Muscle layer of duodenum (tissue), 2 donors: ENCODE measurements around the gene ICE1.
A peak's percentile ranks its signal among the peaks of the same experiment; 100 is the strongest.
"Not testable (repeated sequence)": the region's sequence is repeated elsewhere in the genome, so short reads cannot be mapped to it uniquely, and the experiment has no call there.

Experiments
- H3K27ac ChIP-seq: one replicate; pipeline ENCODE4 v1.7.0; 2013; ENCODE audit warnings: mild to moderate bottlenecking, low read length
- H3K27me3 ChIP-seq: one replicate; pipeline ENCODE4 v1.7.0; 2013; ENCODE audit warnings: low read depth, mild to moderate bottlenecking, control low read depth, low read length
- H3K36me3 ChIP-seq, 2 donors: one replicate each; pipeline ENCODE4 v1.7.0; 2013; ENCODE audit warnings: low read length in 2 of 2, control low read depth in 1 of 2, mild to moderate bottlenecking in 1 of 2; ENCODE audit not compliant: insufficient read depth in 2 of 2, control insufficient read depth in 1 of 2
- H3K4me1 ChIP-seq, 2 donors: one replicate each; pipeline ENCODE4 v1.7.0; 2013; ENCODE audit warnings: low read length in 2 of 2, mild to moderate bottlenecking in 2 of 2, control low read depth in 1 of 2, moderate library complexity in 1 of 2; ENCODE audit not compliant: insufficient read depth in 2 of 2, control insufficient read depth in 1 of 2
- H3K4me3 ChIP-seq, 2 donors: one replicate each; pipeline ENCODE4 v1.7.0; 2013; ENCODE audit warnings: low read length in 2 of 2, low read depth in 1 of 2, mild to moderate bottlenecking in 1 of 2
- H3K9me3 ChIP-seq, 2 donors: one replicate each; pipeline ENCODE4 v1.7.0; 2013; ENCODE audit warnings: low read length in 2 of 2, control low read depth in 1 of 2, mild to moderate bottlenecking in 1 of 2; ENCODE audit not compliant: control insufficient read depth in 1 of 2
- donor health status: healthy.

ICE1 gene

GRCh38 chr5:5405441-5405840, 17.0 kb upstream of the ICE1 start:
- H3K27ac ChIP-seq = no peak overlapping the region
- no peak overlapping the region for H3K4me3 ChIP-seq
- no peaks in the 10 kb centered on the region for H3K27me3 ChIP-seq
- no peaks in the 10 kb centered on the region for H3K36me3 ChIP-seq
- no peaks in the 10 kb centered on the region for H3K4me1 ChIP-seq
- no peaks in the 10 kb centered on the region for H3K9me3 ChIP-seq

GRCh38 chr5:5407924-5408323, 14.6 kb upstream of the ICE1 start:
- no peak overlapping the region for H3K27ac ChIP-seq
- no peaks in the 10 kb centered on the region for H3K36me3 ChIP-seq
- no peaks in the 10 kb centered on the region for H3K27me3 ChIP-seq
- no peak overlapping the region for H3K4me3 ChIP-seq
- no peaks in the 10 kb centered on the region for H3K9me3 ChIP-seq
- no peaks in the 10 kb centered on the region for H3K4me1 ChIP-seq

- Histone ChIP-seq H3K27ac (no peak overlapping the region), H3K4me3 (no peak overlapping the region), H3K36me3 (no peaks in the 10 kb centered on the region), H3K9me3 (no peaks in the 10 kb centered on the region), H3K4me1 (no peaks in the 10 kb centered on the region), H3K27me3 (no peaks in the 10 kb centered on the region)
Observed at GRCh38 chr5:5409151-5409810, 13.2 kb upstream of the ICE1 start.

- H3K27ac ChIP-seq, H3K4me3 ChIP-seq, H3K27me3 ChIP-seq, H3K9me3 ChIP-seq, H3K4me1 ChIP-seq, H3K36me3 ChIP-seq: not testable (repeated sequence)
Observed at GRCh38 chr5:5413856-5414255, 8.6 kb upstream of the ICE1 start.

- no peak overlapping the region for H3K27ac ChIP-seq
- H3K36me3 ChIP-seq = no peaks in the 10 kb centered on the region
Observed at GRCh38 chr5:5414999-5415398, 7.5 kb upstream of the ICE1 start.

GRCh38 chr5:5416733-5417132, 5.7 kb upstream of the ICE1 start:
- no peaks in the 10 kb centered on the region for H3K36me3 ChIP-seq
- no peaks in the 10 kb centered on the region for H3K9me3 ChIP-seq
- no peak overlapping the region for H3K27ac ChIP-seq
- no peak overlapping the region for H3K4me3 ChIP-seq
- H3K4me1 ChIP-seq = peaks cover 0 to 4% of the 10 kb centered on the region in 2 donors
- H3K27me3 ChIP-seq = no peaks in the 10 kb centered on the region

More at GRCh38 chr5:5414999-5415398, 7.5 kb upstream of the ICE1 start:
- Histone ChIP-seq H3K9me3 (no peaks in the 10 kb centered on the region), H3K4me3 (no peak overlapping the region), H3K4me1 (no peaks in the 10 kb centered on the region), H3K27me3 (no peaks in the 10 kb centered on the region)

GRCh38 chr5:5418006-5418405, 4.5 kb upstream of the ICE1 start:
- Histone ChIP-seq H3K4me3 (no peak overlapping the region), H3K36me3 (peaks cover 0 to 8% of the 10 kb centered on the region in 2 donors), H3K9me3 (no peaks in the 10 kb centered on the region), H3K4me1 (peaks cover 0 to 4% of the 10 kb centered on the region in 2 donors), H3K27me3 (no peaks in the 10 kb centered on the region), H3K27ac (no peak overlapping the region)

GRCh38 chr5:5418764-5419163, 3.7 kb upstream of the ICE1 start:
- H3K27ac ChIP-seq = no peak overlapping the region
- H3K9me3 ChIP-seq = no peaks in the 10 kb centered on the region
- peaks cover 6 to 9% of the 10 kb centered on the region in 2 donors for H3K4me1 ChIP-seq
- no peaks in the 10 kb centered on the region for H3K27me3 ChIP-seq
- H3K4me3 ChIP-seq = no peak overlapping the region
- peaks cover 0 to 8% of the 10 kb centered on the region in 2 donors for H3K36me3 ChIP-seq

GRCh38 chr5:5419291-5420210, 2.9 kb upstream of the ICE1 start:
- Histone ChIP-seq H3K4me3 (no peak overlapping the region), H3K27ac (no peak overlapping the region), H3K9me3 (no peaks in the 10 kb centered on the region), H3K36me3 (peaks cover 0 to 8% of the 10 kb centered on the region in 2 donors), H3K4me1 (peaks cover 14 to 15% of the 10 kb centered on the region in 2 donors), H3K27me3 (no peaks in the 10 kb centered on the region)

GRCh38 chr5:5420251-5420650, 2.2 kb upstream of the ICE1 start:
- Histone ChIP-seq H3K27me3 (no peaks in the 10 kb centered on the region), H3K36me3 (peaks cover 0 to 8% of the 10 kb centered on the region in 2 donors), H3K27ac (no peak overlapping the region), H3K4me3 (no peak overlapping the region), H3K4me1 (peaks cover 19 to 21% of the 10 kb centered on the region in 2 donors), H3K9me3 (no peaks in the 10 kb centered on the region)

GRCh38 chr5:5421149-5421960, 1.1 kb upstream of the ICE1 start:
- Histone ChIP-seq H3K27ac (peak overlapping the region; percentile 89), H3K36me3 (peaks cover 0 to 8% of the 10 kb centered on the region in 2 donors), H3K4me1 (peaks cover 19 to 30% of the 10 kb centered on the region in 2 donors), H3K9me3 (no peaks in the 10 kb centered on the region), H3K4me3 (peak overlapping the region; percentile 72 to 99), H3K27me3 (no peaks in the 10 kb centered on the region)
